ENCODE measurements around the gene GARIN5B.
"Not testable (repeated sequence)": the region's sequence is repeated elsewhere in the genome, so short reads cannot be mapped to it uniquely, and the experiment has no call there.

The GARIN5B gene

DNA sequence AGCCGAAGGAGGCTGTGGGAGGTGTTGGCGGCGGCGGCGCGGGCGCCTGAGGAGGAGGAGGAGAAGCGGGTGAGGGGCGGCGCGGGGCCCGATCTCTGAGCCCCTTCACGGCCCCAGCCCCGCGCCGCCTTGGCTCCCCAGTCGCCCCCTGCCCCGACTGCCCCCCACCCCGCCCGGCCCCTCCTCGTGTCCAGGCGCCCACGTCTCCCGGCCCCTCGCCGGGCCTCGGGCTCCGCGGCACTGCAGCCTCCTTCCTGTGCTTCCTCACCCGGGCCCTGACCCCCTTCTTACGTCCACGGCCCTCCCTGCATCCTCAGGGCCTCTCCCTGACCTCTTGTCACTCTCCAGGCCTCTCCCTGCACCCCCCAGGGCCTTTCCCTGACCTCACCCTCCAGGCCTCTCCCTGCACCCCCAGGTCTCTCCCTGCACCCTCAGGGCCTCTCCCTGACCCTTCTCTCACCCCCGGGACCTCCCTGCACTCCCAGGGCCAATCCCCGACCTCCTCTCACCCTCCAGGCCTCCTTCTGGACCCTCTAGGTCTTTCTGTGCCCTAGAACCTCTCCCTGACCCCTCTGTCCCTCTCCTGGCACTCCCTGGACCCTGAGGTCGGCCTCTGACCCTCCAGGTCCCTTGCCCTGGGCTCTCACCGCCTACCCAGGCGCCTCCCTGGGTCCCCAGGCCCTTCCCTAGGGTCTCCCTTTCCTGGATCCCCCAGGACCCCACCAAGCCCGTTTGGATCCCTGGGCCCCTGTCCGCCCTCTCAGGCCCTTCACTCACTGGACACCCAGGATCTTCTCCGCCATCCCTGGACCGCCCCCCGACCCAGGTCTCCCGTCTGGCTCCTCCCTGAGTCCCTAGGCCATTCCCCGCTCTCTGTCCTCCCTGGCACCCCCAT lies 22.9 kb downstream of the GARIN5B start:
- in situ Hi-C loops (cut with HindIII; ENCODE audit: low pct_ligation_motif_present, low pct_unique_long_range_greater_than_20kb, low sequenced_read_pairs) = no loop called here
- DNase-seq = no peak

DNA sequence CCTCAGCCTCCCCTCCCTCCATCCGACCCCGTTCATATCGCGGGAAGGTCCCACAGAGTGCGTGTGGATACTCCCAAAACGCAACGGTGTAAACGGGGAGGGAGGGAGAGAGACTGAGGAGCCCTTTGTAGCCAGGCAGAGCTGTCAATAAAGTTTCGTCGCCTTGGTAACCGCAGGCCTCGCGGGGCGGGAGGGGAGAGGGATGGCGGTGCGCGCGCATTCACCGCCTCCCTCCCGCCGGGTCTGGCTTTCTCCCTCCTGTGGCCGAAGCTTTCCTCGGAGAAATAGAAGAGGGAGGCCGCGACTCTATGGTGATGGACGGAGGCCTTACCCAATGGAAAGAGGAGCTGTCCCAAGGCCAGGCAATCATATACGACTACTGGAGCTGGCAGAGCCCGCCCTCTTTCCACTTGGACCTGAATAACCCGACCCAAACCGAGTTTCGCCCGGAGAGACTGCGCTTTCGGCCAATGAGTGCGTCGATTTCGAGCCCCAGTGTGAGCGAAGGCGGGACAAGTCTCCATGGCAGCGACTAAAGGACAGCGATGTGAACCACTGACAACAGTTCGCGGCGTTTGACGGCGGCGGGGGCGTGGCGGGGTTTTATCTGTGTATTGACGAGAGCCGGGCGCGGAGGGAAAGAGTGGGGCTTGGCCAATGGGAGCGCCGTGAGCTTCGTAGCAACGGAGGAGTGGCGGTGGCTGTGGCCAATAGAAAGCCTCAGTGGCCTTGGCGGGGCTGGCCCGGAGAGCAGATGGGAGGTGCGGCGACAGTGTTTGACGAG lies 23.8 kb downstream of the GARIN5B start, which contains the start of gene KMT5C:
Gene KMT5C, plus strand, starts transcription at position 772 of the 784 bp plus-strand sequence. CDS start 2,061 bp downstream, outside the sequence.
- peak; percentile 99 for DNase-seq

DNA sequence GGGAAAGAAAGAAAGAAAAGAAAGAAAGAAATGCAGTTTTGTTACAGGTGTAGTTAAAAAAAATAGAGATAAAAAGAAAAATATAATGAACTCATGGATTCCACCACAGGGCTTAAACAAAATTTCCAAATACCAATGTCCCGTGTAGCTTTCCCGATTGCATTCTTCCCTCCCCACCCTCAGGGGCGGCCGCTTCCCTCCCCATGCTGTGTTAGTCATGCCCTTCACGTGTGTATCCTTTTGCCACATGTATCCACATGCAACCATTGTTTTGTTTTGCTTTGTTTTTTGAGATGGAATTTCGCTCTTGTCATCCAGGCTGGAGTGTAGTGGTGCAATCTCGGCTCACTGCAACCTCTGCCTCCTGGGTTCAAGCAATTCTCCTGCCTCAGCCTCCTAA lies 27.0 kb downstream of the GARIN5B start:
- DNase-seq = no peak
- in situ Hi-C loops (cut with HindIII; ENCODE audit: low pct_ligation_motif_present, low pct_unique_long_range_greater_than_20kb, low sequenced_read_pairs) = no loop called here

More for the DNA sequence above, 23.8 kb downstream of the GARIN5B start, which contains the start of gene KMT5C:
- in situ Hi-C loops (cut with HindIII; ENCODE audit: low pct_ligation_motif_present, low pct_unique_long_range_greater_than_20kb, low sequenced_read_pairs) = no loop called here

DNA sequence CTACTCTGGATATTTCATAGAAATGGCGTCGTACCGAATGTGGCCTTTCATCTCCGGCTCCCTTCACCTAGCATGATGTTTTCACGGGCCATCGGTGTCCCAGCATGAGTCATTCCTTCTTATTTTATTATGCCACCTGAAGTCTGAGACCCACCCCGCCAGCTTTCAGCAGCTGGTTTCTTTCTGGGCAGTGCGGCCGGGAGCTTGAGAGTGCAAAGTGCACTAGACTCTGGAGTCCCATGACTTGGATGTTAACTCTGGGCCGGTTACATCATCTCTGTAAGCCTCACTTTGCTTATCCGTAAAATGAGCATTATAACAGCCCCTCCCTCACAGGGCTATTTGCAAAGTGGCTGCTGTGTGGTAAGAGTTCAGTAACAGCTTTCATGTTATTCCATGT lies 29.2 kb downstream of the GARIN5B start:
- in situ Hi-C loops (cut with HindIII; ENCODE audit: low pct_ligation_motif_present, low pct_unique_long_range_greater_than_20kb, low sequenced_read_pairs) = no loop called here
- DNase-seq = no peak

DNA sequence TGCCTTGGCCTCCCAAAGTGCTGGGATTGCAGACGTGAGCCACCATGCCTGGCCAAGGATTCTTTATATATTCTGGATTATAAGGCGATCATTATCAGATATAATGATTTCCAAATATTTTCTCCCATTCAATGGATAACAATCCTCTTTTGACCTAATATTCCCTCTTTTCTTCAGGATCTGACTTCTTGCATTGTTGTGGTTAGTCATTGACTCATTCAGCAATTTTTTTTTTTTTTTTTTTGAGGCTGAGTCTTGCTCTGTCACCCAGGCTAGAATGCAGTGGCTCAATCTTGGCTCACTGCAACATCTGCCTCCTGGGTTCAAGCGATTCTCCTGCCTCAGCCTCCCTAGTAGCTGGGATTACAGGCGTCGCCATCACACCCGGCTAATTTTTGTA lies 33.3 kb downstream of the GARIN5B start:
- DNase-seq = peak; percentile 31
- in situ Hi-C loops (cut with HindIII; ENCODE audit: low pct_ligation_motif_present, low pct_unique_long_range_greater_than_20kb, low sequenced_read_pairs) = not testable (repeated sequence)

DNA sequence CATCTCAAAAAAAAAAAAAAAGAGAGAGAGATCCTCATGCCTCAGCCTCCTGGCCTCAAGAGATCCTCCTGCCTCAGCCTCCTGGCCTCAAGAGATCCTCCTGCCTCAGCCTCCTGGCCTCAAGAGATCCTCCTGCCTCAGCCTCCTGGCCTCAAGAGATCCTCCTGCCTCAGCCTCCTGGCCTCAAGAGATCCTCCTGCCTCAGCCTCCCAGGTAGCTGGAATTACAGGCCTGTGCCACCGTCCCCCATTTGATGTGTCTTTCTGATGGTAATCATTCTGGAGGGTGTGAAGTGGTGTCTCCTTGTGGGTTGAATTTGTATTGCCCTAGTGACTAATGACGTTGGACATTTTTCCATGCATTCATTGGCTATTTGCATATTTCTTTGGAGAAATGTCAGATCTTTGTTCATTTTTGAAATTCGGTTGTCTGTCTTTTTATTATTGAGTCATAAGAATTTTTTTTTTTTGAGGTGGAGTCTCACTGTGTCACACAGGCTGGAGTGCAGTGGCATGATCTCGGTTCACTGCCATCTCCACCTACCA lies 34.2 kb downstream of the GARIN5B start:
- in situ Hi-C loops (cut with HindIII; ENCODE audit: low pct_ligation_motif_present, low pct_unique_long_range_greater_than_20kb, low sequenced_read_pairs); DNase-seq: not testable (repeated sequence)

DNA sequence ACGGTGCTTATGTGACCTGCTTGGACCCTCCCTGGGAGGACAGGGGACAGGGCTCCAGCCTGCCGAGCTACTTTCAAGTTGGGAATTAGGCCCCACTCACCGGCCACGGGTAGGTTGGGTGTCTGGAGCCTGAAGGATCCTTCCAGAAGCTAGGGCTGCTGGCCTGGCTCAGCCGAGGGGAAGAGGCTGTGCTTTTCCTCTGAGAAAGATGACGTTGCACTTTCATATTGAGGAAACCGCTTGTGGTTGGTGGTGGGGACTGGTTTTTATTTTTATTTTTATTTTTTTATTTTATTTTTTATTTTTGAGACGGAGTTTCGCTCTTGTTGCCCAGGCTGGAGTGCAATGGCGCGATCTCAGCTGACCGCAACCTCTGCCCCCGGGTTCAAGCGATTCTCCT lies 37.9 kb downstream of the GARIN5B start, which contains the start of gene TMEM150B:
Gene TMEM150B, minus strand, starts transcription at position 170 of the 400 bp plus-strand sequence. CDS start 4,305 bp downstream, outside the sequence.
- in situ Hi-C loops (cut with HindIII; ENCODE audit: low pct_ligation_motif_present, low pct_unique_long_range_greater_than_20kb, low sequenced_read_pairs) = no loop called here
- DNase-seq = no peak

DNA sequence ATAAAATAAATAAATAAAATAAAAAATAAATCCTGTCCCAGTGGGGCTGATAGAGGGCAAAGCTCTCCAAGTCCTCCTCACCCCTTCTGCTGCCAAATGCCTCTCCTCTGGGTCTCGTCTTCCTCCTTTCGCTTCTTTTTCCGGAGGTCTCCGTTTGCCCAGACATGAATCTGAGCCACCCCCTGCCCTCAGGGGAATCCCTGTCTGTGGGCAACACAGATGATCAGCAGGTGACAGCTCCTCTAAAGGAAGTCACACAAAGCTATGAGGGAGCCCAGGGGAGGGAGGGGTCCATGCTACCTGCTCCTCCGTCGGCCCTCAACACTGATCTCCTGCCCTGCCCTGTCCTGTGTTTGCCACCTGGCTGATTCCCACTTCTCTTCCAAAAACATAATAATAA lies 38.4 kb downstream of the GARIN5B start:
- DNase-seq = no peak
- in situ Hi-C loops (cut with HindIII; ENCODE audit: low pct_ligation_motif_present, low pct_unique_long_range_greater_than_20kb, low sequenced_read_pairs) = no loop called here

DNA sequence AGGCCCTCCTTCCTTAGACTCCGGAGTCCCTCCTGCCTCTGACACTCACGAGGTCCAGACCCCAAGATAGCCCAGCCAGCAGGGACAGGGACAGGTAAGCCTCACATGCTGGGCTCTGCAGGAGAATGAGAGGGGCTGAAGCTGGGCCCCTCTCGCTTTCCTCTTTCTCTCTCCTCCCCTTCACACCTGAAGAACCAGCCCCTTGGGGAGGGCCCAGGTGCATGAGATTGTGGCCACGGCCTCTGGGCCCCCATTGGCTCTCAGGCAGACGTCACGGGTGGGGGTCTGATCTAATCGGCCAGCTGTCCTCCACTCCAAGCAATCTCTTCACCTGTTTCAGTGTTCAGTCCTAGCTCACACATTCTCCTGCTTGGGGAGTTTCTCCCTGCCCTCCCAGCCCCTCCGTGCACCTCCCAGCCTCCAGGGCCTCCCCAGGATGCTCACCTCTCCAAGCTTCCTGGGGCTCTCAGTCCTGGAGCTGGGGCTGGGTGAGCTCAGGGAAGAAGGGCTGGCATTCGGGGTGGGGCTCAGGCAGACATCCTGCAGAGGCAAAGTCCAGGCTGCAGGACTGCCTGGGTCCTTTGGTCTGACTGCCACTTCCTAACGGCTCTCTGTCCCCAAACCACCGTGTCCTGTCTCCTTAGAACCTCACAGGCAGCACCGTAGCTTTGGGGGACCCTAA lies 40.7 kb downstream of the GARIN5B start:
- in situ Hi-C loops (cut with HindIII; ENCODE audit: low pct_ligation_motif_present, low pct_unique_long_range_greater_than_20kb, low sequenced_read_pairs) = no loop called here
- no peak for DNase-seq

DNA sequence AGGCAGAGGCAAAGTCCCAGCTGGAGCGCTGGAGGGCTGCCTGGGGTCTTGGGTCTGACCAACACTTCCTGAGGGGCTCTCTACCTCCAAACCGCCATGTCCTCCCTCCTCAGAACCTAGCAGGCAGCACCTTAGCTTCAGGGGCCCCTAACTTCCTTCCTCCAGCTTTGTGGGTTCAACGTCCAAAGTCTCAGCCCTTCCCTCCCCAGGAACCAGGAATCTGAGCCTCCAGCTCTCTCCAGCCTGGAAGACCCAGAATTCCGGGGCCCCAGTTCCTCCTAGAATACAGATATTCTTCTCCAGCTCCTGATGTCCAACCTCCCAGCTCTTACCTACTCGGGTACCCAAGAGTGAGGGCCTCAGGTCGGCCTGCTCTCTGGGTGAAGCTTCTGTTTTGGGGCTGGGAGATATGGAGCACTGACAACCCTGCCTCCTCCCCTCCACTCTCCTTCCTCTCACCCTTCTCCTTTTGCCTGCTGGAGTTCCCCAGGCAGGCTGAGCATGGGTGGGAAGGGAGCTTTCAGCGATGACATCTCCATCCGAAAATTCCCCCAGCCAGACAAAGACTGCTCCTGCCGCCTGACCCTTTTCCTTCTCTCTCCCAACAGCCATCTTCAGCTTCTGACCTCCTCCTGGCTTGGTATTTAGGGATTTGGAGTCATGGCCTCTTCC lies 41.5 kb downstream of the GARIN5B start:
- in situ Hi-C loops (cut with HindIII; ENCODE audit: low pct_ligation_motif_present, low pct_unique_long_range_greater_than_20kb, low sequenced_read_pairs) = no loop called here
- DNase-seq = no peak

DNA sequence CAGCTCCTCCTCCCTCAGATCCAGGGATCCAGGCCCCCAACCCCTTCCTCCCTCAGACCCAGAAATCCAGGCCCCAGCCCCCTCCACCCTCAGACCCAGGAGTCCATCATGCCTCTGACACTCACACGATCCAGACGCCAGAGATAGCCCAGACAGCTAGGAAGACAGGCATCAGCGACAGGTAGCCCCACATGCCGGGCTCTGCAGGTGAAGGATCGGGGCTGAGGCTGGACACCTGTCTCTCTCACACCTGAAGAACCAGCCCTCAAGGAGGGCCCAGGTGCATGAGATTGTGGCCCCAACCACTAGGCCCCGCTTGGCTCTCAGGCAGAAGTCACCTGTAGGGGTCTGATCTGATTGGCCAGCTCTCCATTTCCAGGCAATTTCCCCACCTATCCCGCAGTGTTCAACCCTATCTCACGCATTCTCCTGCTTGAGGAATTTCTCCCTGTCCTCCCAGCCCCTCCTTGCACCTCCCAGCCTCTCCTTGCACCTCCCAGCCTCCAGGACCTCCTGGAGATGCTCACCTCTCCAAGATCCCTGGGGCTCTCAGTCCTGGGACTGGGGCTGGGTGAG lies 42.1 kb downstream of the GARIN5B start:
- in situ Hi-C loops (cut with HindIII; ENCODE audit: low pct_ligation_motif_present, low pct_unique_long_range_greater_than_20kb, low sequenced_read_pairs) = no loop called here
- DNase-seq = no peak

DNA sequence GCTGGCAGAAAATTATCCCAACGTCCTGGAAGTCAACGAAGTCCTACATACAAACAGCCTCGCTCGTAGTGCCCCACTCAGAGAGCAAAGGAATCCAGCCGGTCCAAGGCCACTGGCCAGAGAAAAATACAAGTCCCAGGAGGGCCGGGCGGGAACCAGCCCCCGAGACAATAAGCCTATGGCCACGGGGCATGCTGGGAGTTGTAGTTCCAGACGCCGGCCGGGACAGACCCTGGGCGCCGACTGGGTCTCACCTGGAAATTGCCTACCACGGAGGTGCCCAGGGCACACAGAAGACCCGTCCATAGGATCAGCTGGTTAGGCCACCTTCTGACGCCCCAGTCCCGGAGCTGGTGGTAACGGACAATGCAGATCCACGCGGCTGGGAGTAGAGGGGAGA lies 43.3 kb downstream of the GARIN5B start:
- no peak for DNase-seq
- in situ Hi-C loops (cut with HindIII; ENCODE audit: low pct_ligation_motif_present, low pct_unique_long_range_greater_than_20kb, low sequenced_read_pairs) = no loop called here

DNA sequence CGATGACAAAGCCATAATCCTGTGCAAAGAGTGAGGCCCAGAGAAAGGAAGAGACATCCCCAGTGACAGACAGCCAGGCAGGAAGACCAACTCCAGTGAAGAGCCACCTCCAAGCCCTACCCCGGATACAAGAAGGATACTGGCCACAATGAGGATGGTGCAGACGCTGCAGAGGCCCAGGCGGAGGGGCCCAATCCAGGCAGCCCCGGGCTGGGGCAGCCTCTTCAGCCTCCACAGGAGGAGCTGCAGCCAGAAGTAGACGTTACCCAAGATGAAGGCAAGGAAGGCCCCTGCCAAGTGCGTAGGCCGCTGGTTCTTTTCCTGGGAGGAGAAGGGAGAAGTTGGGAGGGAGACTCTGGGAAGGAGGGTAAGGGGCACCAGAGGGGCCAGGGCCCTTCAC lies 46.4 kb downstream of the GARIN5B start:
- in situ Hi-C loops (cut with HindIII; ENCODE audit: low pct_ligation_motif_present, low pct_unique_long_range_greater_than_20kb, low sequenced_read_pairs) = no loop called here
- DNase-seq = no peak

DNA sequence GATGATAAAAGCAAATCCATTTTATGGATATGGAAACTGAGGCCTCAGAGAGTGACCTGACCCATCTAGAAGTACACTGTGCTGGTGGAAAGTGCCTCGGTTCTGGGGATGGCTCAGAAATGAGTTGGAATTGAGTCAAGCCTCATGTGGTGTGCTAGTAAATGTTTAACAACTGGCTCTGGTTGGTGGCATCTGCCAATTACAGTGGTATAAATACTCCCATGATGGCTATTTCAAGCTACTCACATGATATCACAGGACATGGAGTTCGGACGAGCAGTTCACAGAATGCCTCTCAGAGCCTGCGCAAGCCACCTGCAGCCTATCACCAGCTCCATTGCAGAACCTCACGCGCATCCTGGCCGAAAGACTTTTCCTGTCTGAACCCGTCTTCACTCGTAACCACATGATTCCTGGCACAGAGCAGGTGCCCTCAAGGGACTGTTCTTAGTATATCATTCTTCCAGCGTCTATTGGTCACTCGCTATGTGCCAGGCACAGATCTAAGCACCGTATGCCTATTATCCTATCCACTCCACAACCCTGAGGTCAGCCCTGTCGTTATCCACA lies 47.0 kb downstream of the GARIN5B start:
- DNase-seq = no peak
- in situ Hi-C loops (cut with HindIII; ENCODE audit: low pct_ligation_motif_present, low pct_unique_long_range_greater_than_20kb, low sequenced_read_pairs) = no loop called here

DNA sequence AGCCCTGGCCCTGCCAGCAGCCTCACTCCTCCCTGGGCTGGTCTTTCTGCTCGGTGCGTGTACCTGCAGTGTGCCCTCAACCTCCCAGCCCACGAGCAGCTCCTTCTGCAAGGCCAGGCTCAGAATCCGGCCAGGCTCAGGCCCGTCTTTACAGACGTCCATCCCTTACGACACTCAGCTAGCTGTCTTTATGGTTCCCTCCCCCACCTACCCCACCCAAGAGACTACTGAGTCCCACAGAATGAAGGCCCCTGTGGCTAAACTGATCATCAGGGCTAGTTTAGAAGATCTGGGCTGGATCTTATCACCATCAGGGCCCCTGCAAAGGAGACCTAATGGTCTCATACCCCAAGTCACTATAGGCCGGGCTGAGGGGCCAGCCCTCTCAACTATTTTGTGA lies 48.7 kb downstream of the GARIN5B start:
- no peak for DNase-seq
- in situ Hi-C loops (cut with HindIII; ENCODE audit: low pct_ligation_motif_present, low pct_unique_long_range_greater_than_20kb, low sequenced_read_pairs) = no loop called here

DNA sequence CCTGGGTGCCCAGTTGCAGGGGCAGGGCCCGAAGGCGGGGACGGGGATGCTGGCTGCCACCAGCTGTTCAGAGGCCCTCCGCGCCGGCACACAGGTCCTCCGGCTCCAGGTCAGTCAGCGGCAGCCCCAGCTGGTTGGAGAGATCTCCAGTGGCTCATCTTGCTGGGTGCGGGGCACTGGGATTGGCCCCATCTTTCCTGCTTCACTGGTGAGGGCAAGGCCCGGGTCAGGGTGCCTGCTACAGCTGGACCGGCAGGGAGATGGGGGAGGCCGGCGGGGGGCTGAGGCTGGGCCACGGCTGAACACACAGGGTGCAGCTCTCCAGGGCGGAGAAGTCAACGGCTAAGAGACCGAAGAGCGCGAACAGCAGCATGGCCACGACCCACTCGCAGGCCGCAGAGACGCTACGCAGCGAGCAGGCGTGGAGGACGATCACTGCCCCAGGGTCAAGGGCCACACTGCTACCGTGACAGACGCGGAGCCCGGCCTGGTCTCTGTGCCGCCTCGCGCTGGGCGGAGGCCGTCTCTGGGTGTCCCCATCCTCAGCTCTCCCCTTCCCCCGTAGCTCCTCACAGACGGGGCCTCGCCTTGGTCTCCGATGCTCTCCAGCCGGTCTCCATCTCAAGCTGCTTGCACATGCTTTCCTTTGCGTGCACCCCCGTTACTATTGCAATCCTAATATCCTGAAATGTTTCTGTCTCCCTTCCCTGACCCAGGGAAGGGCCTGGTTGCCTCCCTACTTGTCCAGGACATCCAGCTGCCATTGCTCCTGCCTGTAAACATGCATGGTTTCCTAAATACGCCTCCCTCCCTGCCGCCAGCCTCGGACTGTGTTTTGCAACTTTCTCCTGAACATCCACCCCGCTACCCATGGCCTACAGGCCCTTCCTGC lies 50.2 kb downstream of the GARIN5B start:
- in situ Hi-C loops (cut with HindIII; ENCODE audit: low pct_ligation_motif_present, low pct_unique_long_range_greater_than_20kb, low sequenced_read_pairs) = no loop called here
- no peak for DNase-seq

DNA sequence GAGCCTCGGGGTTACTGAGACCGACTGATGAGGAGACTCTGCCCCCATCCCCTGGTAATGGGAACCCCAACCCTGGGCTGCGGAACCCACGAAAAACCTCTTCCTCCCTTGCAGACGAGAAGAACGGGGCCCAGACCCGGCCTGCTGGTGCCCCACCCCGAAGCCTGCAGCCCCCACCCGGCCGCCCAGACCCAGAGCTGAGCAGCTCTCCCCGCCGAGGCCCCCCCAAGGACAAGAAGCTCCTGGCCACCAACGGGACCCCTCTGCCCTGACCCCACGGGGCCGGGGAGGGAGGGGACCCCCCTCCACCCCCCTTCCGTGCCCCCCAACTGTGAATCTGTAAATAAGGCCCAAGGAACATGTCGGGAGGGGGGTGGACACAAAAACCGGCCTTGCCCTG lies 51.3 kb downstream of the GARIN5B start:
- DNase-seq = no peak
- in situ Hi-C loops (cut with HindIII; ENCODE audit: low pct_ligation_motif_present, low pct_unique_long_range_greater_than_20kb, low sequenced_read_pairs) = no loop called here
